DND-41 (cell line): ENCODE data around the gene CALN1.

Source experiments
- EZH2 ChIP-seq: IDR thresholded peaks from 3 replicates; pipeline ENCODE4 v1.6.1; 2012; ENCODE audit warnings: borderline replicate concordance, low read depth, mild to moderate bottlenecking, moderate library complexity, low read length, inconsistent platforms; ENCODE audit not compliant: severe bottlenecking
- TF ChIP-seq, protein P1 (sequence below): IDR thresholded peaks from 2 replicates; pipeline ENCODE4 v1.5.1; 2012; ENCODE audit warnings: borderline replicate concordance, low read length, moderate library complexity, mild to moderate bottlenecking; ENCODE audit not compliant: poor library complexity, severe bottlenecking; ENCODE audit errors: extremely low read depth

- TF ChIP-seq EZH2, result no peak
- TF ChIP-seq, protein P1, sequence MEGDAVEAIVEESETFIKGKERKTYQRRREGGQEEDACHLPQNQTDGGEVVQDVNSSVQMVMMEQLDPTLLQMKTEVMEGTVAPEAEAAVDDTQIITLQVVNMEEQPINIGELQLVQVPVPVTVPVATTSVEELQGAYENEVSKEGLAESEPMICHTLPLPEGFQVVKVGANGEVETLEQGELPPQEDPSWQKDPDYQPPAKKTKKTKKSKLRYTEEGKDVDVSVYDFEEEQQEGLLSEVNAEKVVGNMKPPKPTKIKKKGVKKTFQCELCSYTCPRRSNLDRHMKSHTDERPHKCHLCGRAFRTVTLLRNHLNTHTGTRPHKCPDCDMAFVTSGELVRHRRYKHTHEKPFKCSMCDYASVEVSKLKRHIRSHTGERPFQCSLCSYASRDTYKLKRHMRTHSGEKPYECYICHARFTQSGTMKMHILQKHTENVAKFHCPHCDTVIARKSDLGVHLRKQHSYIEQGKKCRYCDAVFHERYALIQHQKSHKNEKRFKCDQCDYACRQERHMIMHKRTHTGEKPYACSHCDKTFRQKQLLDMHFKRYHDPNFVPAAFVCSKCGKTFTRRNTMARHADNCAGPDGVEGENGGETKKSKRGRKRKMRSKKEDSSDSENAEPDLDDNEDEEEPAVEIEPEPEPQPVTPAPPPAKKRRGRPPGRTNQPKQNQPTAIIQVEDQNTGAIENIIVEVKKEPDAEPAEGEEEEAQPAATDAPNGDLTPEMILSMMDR, result no peak
Measured at GRCh38 chr7:71904484-71904883, 507.7 kb downstream of the CALN1 start.
